GM08714 (cell line): Measurements from ENCODE around the gene PDE9A.

Experiments used
- H3K4me3 ChIP-seq: fragments of 200-500 bp; sonication (Bioruptor generic); 2 replicates; pipeline ENCODE4 v1.5.1; 2014; ENCODE audit warnings: mild to moderate bottlenecking, low read length, inconsistent platforms
- ZNF274 ChIP-seq: IDR thresholded peaks from 2 replicates; pipeline ENCODE4 v1.6.1; 2012; ENCODE audit warnings: mild to moderate bottlenecking, low read depth, low read length

Gene PDE9A

GRCh38 chr21:42673633-42674328 is 20.4 kb downstream of the PDE9A start:
- H3K4me3 ChIP-seq = no peak overlapping the region
- no peak for TF ChIP-seq ZNF274

- H3K4me3 ChIP-seq = no peak overlapping the region
- no peak for TF ChIP-seq ZNF274
Measured at GRCh38 chr21:42674351-42674940, 21.0 kb downstream of the PDE9A start.

- no peak overlapping the region for H3K4me3 ChIP-seq
- TF ChIP-seq ZNF274 = no peak
Measured at GRCh38 chr21:42675403-42675802, 22.0 kb downstream of the PDE9A start.

- no peak for TF ChIP-seq ZNF274
- no peak overlapping the region for H3K4me3 ChIP-seq
Measured at GRCh38 chr21:42676808-42677207, 23.4 kb downstream of the PDE9A start.

- no peak for TF ChIP-seq ZNF274
- no peak overlapping the region for H3K4me3 ChIP-seq
Measured at GRCh38 chr21:42677339-42678321, 24.2 kb downstream of the PDE9A start.

GRCh38 chr21:42678618-42679295 is 25.3 kb downstream of the PDE9A start:
- no peak overlapping the region for H3K4me3 ChIP-seq

GRCh38 chr21:42679319-42680057 is 26.1 kb downstream of the PDE9A start:
- TF ChIP-seq ZNF274 = no peak
- no peak overlapping the region for H3K4me3 ChIP-seq

More at GRCh38 chr21:42678618-42679295, 25.3 kb downstream of the PDE9A start:
- TF ChIP-seq ZNF274 = no peak

GRCh38 chr21:42680058-42680330 is 26.6 kb downstream of the PDE9A start:
- H3K4me3 ChIP-seq = no peak overlapping the region
- no peak for TF ChIP-seq ZNF274

- no peak for TF ChIP-seq ZNF274
- no peak overlapping the region for H3K4me3 ChIP-seq
Measured at GRCh38 chr21:42680429-42680828, 27.0 kb downstream of the PDE9A start.

GRCh38 chr21:42681296-42682206 is 28.1 kb downstream of the PDE9A start:
- H3K4me3 ChIP-seq = no peak overlapping the region
- no peak for TF ChIP-seq ZNF274

- H3K4me3 ChIP-seq = no peak overlapping the region
- no peak for TF ChIP-seq ZNF274
Measured at GRCh38 chr21:42682661-42683210, 29.3 kb downstream of the PDE9A start.

- no peak overlapping the region for H3K4me3 ChIP-seq
- TF ChIP-seq ZNF274 = no peak
Measured at GRCh38 chr21:42683371-42684108, 30.1 kb downstream of the PDE9A start.
